HepG2 (cell line): ENCODE results near the gene SUPT4H1.

Experiments used
- CTCF ChIP-seq: sonication (generic); formaldehyde crosslinking; IDR thresholded peaks from 2 replicates; pipeline ENCODE4 v1.5.0; 2020; ENCODE audit warnings: mild to moderate bottlenecking, missing genetic modification reagents, moderate library complexity
- NFE2 ChIP-seq: sonication (generic); formaldehyde crosslinking; IDR thresholded peaks from 2 replicates; pipeline ENCODE4 v1.4.0; 2020; ENCODE audit warnings: missing genetic modification reagents
- RAD21 ChIP-seq: fragments of 450-650 bp; formaldehyde crosslinking; IDR thresholded peaks from 2 replicates; pipeline ENCODE4 v1.5.0; 2020; ENCODE audit warnings: mild to moderate bottlenecking
- TOPORS ChIP-seq: sonication (generic); formaldehyde crosslinking; IDR thresholded peaks from 2 replicates; pipeline ENCODE4 v1.8.0; 2023; ENCODE audit warnings: mild to moderate bottlenecking, missing genetic modification reagents
- YY1 ChIP-seq: IDR thresholded peaks from 2 replicates; pipeline ENCODE4 v1.6.1; 2011; ENCODE audit warnings: low read length, low read depth, moderate library complexity, mild to moderate bottlenecking; ENCODE audit not compliant: insufficient read depth, insufficient replicate concordance

GRCh38 chr17:58353389-58353825, 1.4 kb upstream of the SUPT4H1 start:
- no peak for TF ChIP-seq NFE2 (CRISPR knock-in tag)
- no peak for TF ChIP-seq YY1
- no peak for TF ChIP-seq CTCF (CRISPR knock-in tag)
- TF ChIP-seq TOPORS = no peak
- no peak for TF ChIP-seq RAD21
